Neural cell (in vitro differentiated cells): ENCODE results near the gene SETD1A. TPM values are rescaled to one million over a fixed set of nuclear protein-coding genes. Genes with fewer than 3 reads are reported as not detected.
A peak's percentile ranks its signal among the peaks of the same experiment; 100 is the strongest.

ENCODE experiments used
- H2AFZ ChIP-seq: fragments of 200-600, 300-800 bp; sonication (generic), shearing (Covaris generic); 2 replicates; pipeline ENCODE4 v1.6.0; 2014; ENCODE audit warnings: low read depth, mild to moderate bottlenecking, antibody characterized with exemption, low read length, moderate library complexity
- H3F3A ChIP-seq: fragments of 200-600 bp; shearing (Covaris generic); 2 replicates; pipeline ENCODE4 v1.6.1; 2016; ENCODE audit warnings: mild to moderate bottlenecking, moderate library complexity, mixed read lengths, antibody characterized with exemption, low read length; ENCODE audit not compliant: insufficient read depth, poor library complexity, severe bottlenecking
- H3K27ac ChIP-seq: fragments of 200-600, 300-800 bp; sonication (generic), shearing (Covaris generic); 2 replicates; pipeline ENCODE4 v1.5.1; 2014; ENCODE audit warnings: mild to moderate bottlenecking, low read length, moderate library complexity
- H3K27me3 ChIP-seq: fragments of 300-800, 200-600 bp; sonication (generic), shearing (Covaris generic); 2 replicates; pipeline ENCODE4 v1.6.0; 2014; ENCODE audit warnings: mild to moderate bottlenecking, low read depth, low read length, moderate library complexity; ENCODE audit not compliant: insufficient read depth
- H3K36me3 ChIP-seq: fragments of 300-800, 200-600 bp; sonication (generic), shearing (Covaris generic); 2 replicates; pipeline ENCODE4 v1.5.1; 2014; ENCODE audit warnings: mild to moderate bottlenecking, antibody characterized with exemption, low read length, moderate library complexity; ENCODE audit not compliant: insufficient read depth
- H3K4me2 ChIP-seq: fragments of 300-800, 200-600 bp; sonication (generic), shearing (Covaris generic); 2 replicates; pipeline ENCODE4 v1.6.0; 2014; ENCODE audit warnings: mild to moderate bottlenecking, low read length
- H3K4me3 ChIP-seq: fragments of 300-800, 200-600 bp; sonication (generic), shearing (Covaris generic); 2 replicates; pipeline ENCODE4 v1.5.1; 2014; ENCODE audit warnings: mild to moderate bottlenecking, low read length, moderate library complexity
- H3K79me2 ChIP-seq: fragments of 200-600 bp; shearing (Covaris generic); replicated peaks from 2 replicates; pipeline ENCODE4 v1.6.0; 2014; ENCODE audit warnings: mild to moderate bottlenecking, low read length, moderate library complexity; ENCODE audit not compliant: insufficient read depth
- H3K9ac ChIP-seq: fragments of 300-800, 200-600 bp; sonication (generic), shearing (Covaris generic); 2 replicates; pipeline ENCODE4 v1.6.1; 2016; ENCODE audit warnings: mild to moderate bottlenecking, low read length, mixed read lengths
- H3K9me2 ChIP-seq: fragments of 200-600 bp; shearing (Covaris generic); 2 replicates; pipeline ENCODE4 v1.6.1; 2016; ENCODE audit warnings: mild to moderate bottlenecking, low read length, mixed read lengths; ENCODE audit not compliant: insufficient read depth
- H3K9me3 ChIP-seq: fragments of 200-600, 300-800 bp; sonication (generic), shearing (Covaris generic); 2 replicates; pipeline ENCODE4 v1.6.1; 2016; ENCODE audit warnings: mild to moderate bottlenecking, mixed run types, low read length, moderate library complexity, mixed read lengths
- H4K20me1 ChIP-seq: fragments of 200-600 bp; shearing (Covaris generic); 2 replicates; pipeline ENCODE4 v1.6.1; 2016; ENCODE audit warnings: mild to moderate bottlenecking, mixed run types; ENCODE audit not compliant: insufficient read depth
- EP300 ChIP-seq: fragments of 450-650 bp; conservative IDR thresholded peaks from 2 replicates; pipeline ENCODE4 v1.6.1; 2014; ENCODE audit warnings: antibody characterized with exemption, mild to moderate bottlenecking, moderate library complexity; ENCODE audit not compliant: poor library complexity, severe bottlenecking
- EZH2 ChIP-seq: fragments of 200-600, 300-800 bp; shearing (Covaris generic), sonication (generic); IDR thresholded peaks from 2 replicates; pipeline ENCODE4 v1.6.1; 2014; ENCODE audit warnings: antibody characterized with exemption, low read length, borderline replicate concordance, mild to moderate bottlenecking; ENCODE audit not compliant: insufficient read depth, poor library complexity, severe bottlenecking
- MXI1 ChIP-seq: fragments of 450-650 bp; conservative IDR thresholded peaks from 2 replicates; pipeline ENCODE4 v1.6.1; 2014; ENCODE audit warnings: antibody characterized with exemption, mild to moderate bottlenecking; ENCODE audit not compliant: poor library complexity, severe bottlenecking
- POLR2AphosphoS5 ChIP-seq: IDR thresholded peaks from 2 replicates; pipeline ENCODE4 v1.6.1; 2012
- RAD21 ChIP-seq: fragments of 450-650 bp; conservative IDR thresholded peaks from 2 replicates; pipeline ENCODE4 v1.6.1; 2014; ENCODE audit warnings: antibody characterized with exemption, mild to moderate bottlenecking, moderate library complexity
- SMC3 ChIP-seq: fragments of 450-650 bp; conservative IDR thresholded peaks from 2 replicates; pipeline ENCODE4 v1.6.1; 2014; ENCODE audit warnings: antibody characterized with exemption, mild to moderate bottlenecking, moderate library complexity; ENCODE audit not compliant: poor library complexity
- polyA plus RNA-seq: library from polyadenylated mRNA; depleted of rRNA; stranded (reverse); fragments of >200 nt; gene quantifications from 2 replicates; pipeline ENCODE4 v1.2.3, GENCODE V29; 2014
- TF ChIP-seq, protein P1 (sequence below): IDR thresholded peaks from 2 replicates; pipeline ENCODE4 v1.6.1; 2012; ENCODE audit warnings: borderline replicate concordance
- TF ChIP-seq, protein P2 (sequence below): fragments of 450-650 bp; IDR thresholded peaks from 2 replicates; pipeline ENCODE4 v1.5.1; 2014; ENCODE audit warnings: antibody characterized with exemption, mild to moderate bottlenecking, moderate library complexity; ENCODE audit not compliant: poor library complexity, severe bottlenecking

Gene SETD1A
- polyA plus RNA-seq, 1 donor from 2014 or later = 1.4 TPM

DNA sequence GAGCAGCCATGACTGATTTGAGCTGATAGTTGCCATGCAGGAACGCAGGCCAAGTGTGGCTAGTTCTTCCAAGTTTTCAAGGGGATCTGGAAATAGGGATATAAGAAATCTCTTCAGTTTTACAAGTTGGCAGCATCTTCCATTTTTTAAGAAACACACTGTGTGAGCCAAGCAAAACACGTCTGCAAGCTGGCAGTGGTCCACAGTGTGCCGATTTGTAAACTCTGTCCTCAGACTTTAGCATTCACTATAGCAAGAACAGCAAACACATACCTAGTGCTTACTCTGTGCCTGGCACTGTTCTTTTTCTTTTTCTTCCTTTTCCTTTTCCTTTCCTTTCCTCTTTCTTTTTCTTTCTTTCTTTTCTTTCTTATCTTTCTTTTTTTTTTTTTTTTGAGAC is 5.8 kb upstream of the SETD1A start:
- H3K79me2 ChIP-seq = peaks cover 4% of the 10 kb centered on the region
- TF ChIP-seq POLR2AphosphoS5 = no peak
- TF ChIP-seq, protein P1, sequence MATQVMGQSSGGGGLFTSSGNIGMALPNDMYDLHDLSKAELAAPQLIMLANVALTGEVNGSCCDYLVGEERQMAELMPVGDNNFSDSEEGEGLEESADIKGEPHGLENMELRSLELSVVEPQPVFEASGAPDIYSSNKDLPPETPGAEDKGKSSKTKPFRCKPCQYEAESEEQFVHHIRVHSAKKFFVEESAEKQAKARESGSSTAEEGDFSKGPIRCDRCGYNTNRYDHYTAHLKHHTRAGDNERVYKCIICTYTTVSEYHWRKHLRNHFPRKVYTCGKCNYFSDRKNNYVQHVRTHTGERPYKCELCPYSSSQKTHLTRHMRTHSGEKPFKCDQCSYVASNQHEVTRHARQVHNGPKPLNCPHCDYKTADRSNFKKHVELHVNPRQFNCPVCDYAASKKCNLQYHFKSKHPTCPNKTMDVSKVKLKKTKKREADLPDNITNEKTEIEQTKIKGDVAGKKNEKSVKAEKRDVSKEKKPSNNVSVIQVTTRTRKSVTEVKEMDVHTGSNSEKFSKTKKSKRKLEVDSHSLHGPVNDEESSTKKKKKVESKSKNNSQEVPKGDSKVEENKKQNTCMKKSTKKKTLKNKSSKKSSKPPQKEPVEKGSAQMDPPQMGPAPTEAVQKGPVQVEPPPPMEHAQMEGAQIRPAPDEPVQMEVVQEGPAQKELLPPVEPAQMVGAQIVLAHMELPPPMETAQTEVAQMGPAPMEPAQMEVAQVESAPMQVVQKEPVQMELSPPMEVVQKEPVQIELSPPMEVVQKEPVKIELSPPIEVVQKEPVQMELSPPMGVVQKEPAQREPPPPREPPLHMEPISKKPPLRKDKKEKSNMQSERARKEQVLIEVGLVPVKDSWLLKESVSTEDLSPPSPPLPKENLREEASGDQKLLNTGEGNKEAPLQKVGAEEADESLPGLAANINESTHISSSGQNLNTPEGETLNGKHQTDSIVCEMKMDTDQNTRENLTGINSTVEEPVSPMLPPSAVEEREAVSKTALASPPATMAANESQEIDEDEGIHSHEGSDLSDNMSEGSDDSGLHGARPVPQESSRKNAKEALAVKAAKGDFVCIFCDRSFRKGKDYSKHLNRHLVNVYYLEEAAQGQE = no peak
- TF ChIP-seq RAD21 = no peak
- no peak for TF ChIP-seq EZH2
- TF ChIP-seq MXI1 = no peak
- H4K20me1 ChIP-seq = no peaks in the 10 kb centered on the region
- H3K9me3 ChIP-seq = no peaks in the 10 kb centered on the region
- H3K27me3 ChIP-seq = no peaks in the 10 kb centered on the region
- H3K4me2 ChIP-seq = no peak overlapping the region
- H3K4me3 ChIP-seq = no peak overlapping the region
- no peaks in the 10 kb centered on the region for H3F3A ChIP-seq
- H3K27ac ChIP-seq = no peak overlapping the region
- no peaks in the 10 kb centered on the region for H3K9me2 ChIP-seq
- no peak overlapping the region for H2AFZ ChIP-seq
- no peaks in the 10 kb centered on the region for H3K36me3 ChIP-seq
- H3K9ac ChIP-seq = no peak overlapping the region

DNA sequence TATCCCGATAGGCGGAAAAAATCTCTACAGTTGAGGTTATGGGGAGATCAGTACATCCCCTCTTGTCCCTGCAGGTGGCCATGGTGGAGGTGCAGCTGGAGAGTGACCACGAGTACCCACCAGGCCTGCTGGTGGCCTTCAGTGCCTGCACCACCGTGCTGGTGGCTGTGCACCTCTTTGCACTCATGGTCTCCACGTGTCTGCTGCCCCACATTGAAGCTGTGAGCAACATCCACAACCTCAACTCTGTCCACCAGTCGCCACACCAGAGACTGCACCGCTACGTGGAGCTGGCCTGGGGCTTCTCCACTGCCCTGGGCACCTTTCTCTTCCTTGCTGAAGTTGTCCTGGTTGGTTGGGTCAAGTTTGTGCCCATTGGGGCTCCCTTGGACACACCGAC is 4.4 kb upstream of the SETD1A start:
- TF ChIP-seq EZH2 (no peak), EP300 (no peak), POLR2AphosphoS5 (peak; percentile 9)
- TF ChIP-seq, protein P2, sequence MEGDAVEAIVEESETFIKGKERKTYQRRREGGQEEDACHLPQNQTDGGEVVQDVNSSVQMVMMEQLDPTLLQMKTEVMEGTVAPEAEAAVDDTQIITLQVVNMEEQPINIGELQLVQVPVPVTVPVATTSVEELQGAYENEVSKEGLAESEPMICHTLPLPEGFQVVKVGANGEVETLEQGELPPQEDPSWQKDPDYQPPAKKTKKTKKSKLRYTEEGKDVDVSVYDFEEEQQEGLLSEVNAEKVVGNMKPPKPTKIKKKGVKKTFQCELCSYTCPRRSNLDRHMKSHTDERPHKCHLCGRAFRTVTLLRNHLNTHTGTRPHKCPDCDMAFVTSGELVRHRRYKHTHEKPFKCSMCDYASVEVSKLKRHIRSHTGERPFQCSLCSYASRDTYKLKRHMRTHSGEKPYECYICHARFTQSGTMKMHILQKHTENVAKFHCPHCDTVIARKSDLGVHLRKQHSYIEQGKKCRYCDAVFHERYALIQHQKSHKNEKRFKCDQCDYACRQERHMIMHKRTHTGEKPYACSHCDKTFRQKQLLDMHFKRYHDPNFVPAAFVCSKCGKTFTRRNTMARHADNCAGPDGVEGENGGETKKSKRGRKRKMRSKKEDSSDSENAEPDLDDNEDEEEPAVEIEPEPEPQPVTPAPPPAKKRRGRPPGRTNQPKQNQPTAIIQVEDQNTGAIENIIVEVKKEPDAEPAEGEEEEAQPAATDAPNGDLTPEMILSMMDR = no peak
- Histone ChIP-seq H3K9ac (no peak overlapping the region), H3K27ac (no peak overlapping the region)

DNA sequence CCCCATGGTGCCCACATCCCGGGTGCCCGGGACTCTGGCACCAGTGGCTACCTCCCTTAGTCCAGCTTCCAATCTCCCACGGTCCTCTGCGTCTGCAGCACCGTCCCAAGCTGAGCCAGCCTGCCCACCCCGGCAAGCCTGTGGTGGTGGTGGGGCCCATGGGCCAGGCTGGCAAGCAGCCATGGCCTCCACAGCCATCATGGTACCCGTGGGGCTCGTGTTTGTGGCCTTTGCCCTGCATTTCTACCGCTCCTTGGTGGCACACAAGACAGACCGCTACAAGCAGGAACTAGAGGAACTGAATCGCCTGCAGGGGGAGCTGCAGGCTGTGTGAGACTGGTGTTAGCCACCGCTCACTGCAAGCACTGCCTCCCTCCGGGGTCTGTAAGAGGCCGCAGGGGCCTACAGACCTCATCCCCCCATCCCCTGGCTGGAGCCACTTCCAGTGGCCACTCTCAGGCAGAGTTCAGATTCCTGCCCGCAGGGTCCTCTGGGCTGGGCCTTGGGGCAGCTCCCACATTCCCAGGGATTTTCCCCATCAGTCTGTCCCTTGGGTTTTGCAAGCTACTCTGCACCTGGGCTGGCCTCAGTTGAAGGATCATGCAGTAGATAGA is 3.9 kb upstream of the SETD1A start:
- H3K9ac ChIP-seq = no peak overlapping the region
- H3K4me2 ChIP-seq = no peak overlapping the region

More for the DNA sequence above, 4.4 kb upstream of the SETD1A start:
- Histone ChIP-seq H3K9me3 (no peaks in the 10 kb centered on the region), H3F3A (peaks cover 5% of the 10 kb centered on the region), H3K4me3 (no peak overlapping the region), H3K27me3 (no peaks in the 10 kb centered on the region), H3K4me2 (no peak overlapping the region), H4K20me1 (no peaks in the 10 kb centered on the region), H3K36me3 (no peaks in the 10 kb centered on the region), H3K79me2 (peaks cover 4% of the 10 kb centered on the region), H3K9me2 (no peaks in the 10 kb centered on the region), H2AFZ (no peak overlapping the region)

More for the DNA sequence above, 3.9 kb upstream of the SETD1A start:
- peaks cover 5% of the 10 kb centered on the region for H3F3A ChIP-seq
- H3K27me3 ChIP-seq = no peaks in the 10 kb centered on the region
- no peak overlapping the region for H3K27ac ChIP-seq
- H3K36me3 ChIP-seq = no peaks in the 10 kb centered on the region
- TF ChIP-seq EP300 (no peak), SMC3 (peak; percentile 76), RAD21 (peak; percentile 71)
- TF ChIP-seq, protein P1 = no peak
- TF ChIP-seq, protein P2 = peak; percentile 85
- H2AFZ ChIP-seq = no peak overlapping the region
- H3K9me2 ChIP-seq = no peaks in the 10 kb centered on the region
- no peaks in the 10 kb centered on the region for H3K9me3 ChIP-seq
- H3K4me3 ChIP-seq = no peak overlapping the region
- H4K20me1 ChIP-seq = no peaks in the 10 kb centered on the region
- peaks cover 4% of the 10 kb centered on the region for H3K79me2 ChIP-seq
